GM19035 (cell line): ENCODE results near the gene TMEM87A.
A peak's percentile ranks its signal among the peaks of the same experiment; 100 is the strongest.
"Not testable (repeated sequence)": the region's sequence is repeated elsewhere in the genome, so short reads cannot be mapped to it uniquely, and the experiment has no call there.

Source experiments
- ATAC-seq: cut with Tn5 transposase; IDR thresholded peaks from one replicate; pipeline ENCODE4 v1.9.1; 2021; ENCODE audit not compliant: unreplicated experiment

TMEM87A gene

DNA sequence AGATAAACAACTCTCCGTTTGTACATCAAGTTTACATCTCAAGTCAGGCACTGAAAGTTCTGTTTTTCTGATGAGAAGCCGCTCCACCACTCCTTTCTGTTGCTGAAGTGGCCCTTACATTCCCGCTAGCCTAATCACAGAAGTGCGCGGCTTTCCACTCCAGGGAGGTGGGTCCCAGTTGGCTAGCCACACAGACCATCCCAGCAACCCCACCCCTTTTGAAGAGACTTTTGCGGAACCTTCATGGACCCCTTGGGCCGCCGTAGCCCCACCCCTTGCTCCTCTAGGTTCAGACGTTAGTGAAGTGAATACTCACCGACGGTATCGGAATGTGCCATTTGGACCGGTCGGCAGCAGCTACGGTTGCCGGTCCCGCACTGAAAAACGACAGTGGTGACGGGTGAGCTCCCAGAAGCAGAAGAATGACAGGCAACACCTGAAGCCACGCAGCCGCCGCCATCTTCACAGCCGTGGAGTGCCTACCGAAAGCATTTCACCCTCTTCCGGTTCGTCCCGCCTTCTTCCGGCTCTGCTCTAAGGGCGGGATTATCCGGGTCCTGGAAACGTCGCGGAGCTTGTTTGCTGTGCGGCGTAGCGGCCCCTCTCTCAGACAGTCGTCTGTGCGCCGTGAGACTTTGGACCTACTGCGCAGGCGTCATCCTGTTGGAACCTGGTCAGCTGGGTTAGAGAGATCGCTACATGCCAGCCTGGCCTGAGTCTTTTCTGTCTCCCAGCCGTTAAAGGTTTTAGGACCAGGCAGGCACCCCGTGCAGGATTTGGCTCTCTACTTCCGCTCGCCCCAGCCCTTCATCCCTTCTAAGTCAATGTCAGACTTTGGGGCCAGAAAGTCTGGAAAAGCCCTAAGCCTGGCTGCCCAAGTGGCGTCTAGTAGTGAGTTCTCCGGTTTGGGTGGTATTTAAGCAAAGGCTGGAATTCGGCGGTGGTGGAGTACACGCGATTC, at the start of gene TMEM87A, which contains the start of gene GANC:
Gene TMEM87A, minus strand, starts transcription at position 495 of the 961 bp plus-strand sequence. Its CDS starts 35 bp downstream, at position 460.
Gene GANC, plus strand, starts transcription at position 263 of the 961 bp plus-strand sequence. CDS start 1,281 bp downstream, outside the sequence.
- ATAC-seq, result peak; percentile 87

GRCh38 chr15:42319206-42319605, 46.0 kb upstream of the TMEM87A start:
- no peak for ATAC-seq

- not testable (repeated sequence) for ATAC-seq
These were observed 43.1 kb upstream of the TMEM87A start for GRCh38 chr15:42316282-42316805.

DNA sequence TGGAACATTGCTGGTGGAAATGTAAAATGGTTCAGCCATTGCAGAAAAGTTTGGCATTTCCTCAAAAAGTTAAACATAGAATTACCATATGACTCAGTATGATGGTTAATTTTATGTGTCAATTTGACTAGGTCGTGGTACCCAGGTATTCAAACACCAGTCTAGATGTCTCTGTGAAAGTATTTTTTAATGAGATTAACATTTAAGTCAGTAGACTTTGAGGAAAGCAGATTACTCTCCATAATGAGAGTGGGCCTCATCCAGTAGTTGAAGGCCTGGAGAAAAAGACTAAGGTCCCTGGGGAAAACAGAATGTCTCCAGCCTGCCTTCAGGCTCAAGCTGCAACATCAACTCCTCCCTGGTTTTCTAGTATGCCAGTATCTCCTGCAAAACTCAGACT, 42.3 kb upstream of the TMEM87A start:
- ATAC-seq, result no peak

GRCh38 chr15:42314818-42315217, 41.6 kb upstream of the TMEM87A start:
- no peak for ATAC-seq

GRCh38 chr15:42313463-42313862, 40.2 kb upstream of the TMEM87A start:
- no peak for ATAC-seq

GRCh38 chr15:42306681-42307080, 33.4 kb upstream of the TMEM87A start:
- ATAC-seq, result no peak

DNA sequence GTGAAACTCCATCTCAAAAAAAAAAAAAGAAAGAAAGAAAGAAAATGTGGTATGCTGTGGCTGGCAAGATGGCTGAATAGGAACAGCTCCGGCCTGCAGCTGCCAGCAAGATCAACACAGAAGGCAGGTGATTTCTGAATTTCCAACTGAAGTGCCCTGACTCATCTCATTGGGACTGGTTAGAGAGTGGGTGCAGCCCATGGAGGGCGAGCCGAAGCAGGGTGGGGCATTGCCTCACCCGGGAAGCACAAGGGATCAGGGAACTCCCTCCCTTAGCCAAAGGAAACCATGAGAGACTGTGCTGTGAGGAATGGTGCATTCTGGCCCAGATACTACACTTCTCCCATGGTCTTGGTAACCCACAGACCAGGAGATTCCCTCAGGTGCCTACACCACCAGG, 27.8 kb upstream of the TMEM87A start:
- ATAC-seq, result not testable (repeated sequence)

DNA sequence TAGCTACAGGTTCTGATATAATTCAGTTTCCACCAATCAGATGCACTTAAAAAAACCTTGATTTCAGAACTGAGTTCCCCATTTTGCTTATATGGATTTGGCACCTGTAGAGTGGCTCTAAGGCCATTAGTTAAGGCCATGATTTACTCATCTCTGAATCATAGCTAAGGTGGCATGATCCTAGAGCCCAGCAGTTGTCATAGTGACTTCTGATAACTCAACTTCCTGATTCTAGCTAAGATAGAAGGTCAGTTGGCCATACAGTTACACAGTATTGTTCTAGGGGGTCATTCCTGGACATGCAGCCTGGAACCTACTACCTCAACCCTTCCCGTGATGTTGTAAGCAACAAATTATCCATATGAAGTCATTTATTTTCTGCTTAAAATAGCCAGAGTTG, 15.9 kb upstream of the TMEM87A start:
- ATAC-seq, result no peak

DNA sequence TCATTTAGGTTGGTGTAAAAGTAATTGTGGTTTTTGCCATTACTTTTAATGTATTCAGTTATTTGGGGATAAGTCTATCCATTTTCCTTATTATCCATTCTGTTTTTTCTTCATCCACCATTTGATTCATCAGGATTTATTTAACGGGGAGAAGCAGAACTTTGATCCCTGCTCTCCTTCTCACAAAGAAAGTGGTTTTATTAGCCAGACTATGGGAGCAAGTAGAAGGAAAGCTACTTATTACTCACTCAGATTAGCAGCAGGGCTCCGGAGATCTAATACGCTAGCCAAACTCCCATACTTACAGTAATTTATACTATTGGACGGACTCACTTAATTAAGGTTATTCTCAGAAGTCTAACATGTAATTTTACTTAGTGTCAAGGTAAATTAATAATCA, 14.7 kb upstream of the TMEM87A start:
- ATAC-seq, result no peak

- ATAC-seq, result no peak
These were observed 13.3 kb upstream of the TMEM87A start for GRCh38 chr15:42286445-42287029.

- no peak for ATAC-seq
These were observed 11.8 kb upstream of the TMEM87A start for GRCh38 chr15:42285034-42285433.

DNA sequence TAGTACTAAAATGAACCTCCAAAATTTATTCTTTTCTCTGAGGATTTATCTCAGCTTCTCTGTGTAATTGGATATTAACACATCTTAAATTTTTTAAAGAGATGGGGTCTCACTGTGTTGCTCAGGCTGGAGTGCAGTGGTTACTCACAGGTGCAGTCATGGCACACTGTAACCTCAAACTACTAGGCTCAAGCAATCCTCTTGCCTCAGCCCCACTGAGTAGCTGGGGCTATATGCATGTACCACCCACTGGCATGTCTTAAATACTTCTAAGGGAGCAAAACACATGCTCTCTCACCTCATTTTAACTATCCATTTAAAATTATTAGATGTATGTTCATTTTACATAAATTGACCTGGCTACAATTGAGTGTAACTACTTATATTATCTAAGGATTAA, 11.3 kb upstream of the TMEM87A start:
- ATAC-seq, result no peak

GRCh38 chr15:42283671-42284070, 10.4 kb upstream of the TMEM87A start:
- ATAC-seq, result no peak

DNA sequence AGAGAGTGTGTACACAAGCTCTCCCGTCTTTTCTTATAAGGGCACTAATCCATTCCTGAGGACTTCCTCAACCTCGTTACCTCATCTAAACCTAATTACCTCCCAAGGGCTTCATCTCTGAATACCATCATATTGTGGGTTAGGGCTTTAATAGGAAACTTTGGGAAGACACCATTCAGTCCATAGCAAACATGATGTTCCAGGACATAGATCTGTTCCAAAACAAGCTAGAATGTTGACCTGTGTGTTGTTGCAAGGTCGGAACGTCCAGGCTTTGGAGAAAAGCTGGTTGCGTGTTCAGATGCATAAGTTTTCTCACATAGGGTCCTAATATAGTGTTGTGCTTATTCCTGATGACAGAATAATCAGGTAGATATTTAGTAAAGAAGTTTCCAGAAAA, 9.7 kb upstream of the TMEM87A start:
- ATAC-seq, result no peak

- no peak for ATAC-seq
These were observed 9.1 kb upstream of the TMEM87A start for GRCh38 chr15:42282344-42282743.

GRCh38 chr15:42279234-42279723, 6.0 kb upstream of the TMEM87A start:
- peak; percentile 49 for ATAC-seq

DNA sequence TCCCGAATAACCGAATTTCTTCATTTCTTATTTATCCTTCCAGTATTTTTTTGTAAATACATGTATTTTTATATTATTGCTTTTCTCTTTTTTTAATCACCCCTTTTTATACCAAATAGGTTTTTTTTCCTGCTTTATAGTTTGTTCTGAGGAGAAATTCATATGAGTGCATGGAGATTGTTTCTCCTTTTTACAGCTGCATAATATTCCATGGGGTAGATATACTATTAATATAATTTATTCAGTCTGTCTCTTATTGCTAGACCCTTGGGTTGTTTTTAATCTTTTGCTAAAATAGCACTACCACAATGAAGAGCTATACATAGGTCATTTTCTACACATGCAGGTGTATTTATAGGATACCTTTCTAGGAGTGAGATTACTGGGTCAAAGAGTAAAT, 3.5 kb upstream of the TMEM87A start:
- ATAC-seq, result no peak

- no peak for ATAC-seq
These were observed 2.7 kb upstream of the TMEM87A start for GRCh38 chr15:42275780-42276391.

GRCh38 chr15:42274702-42274989, 1.4 kb upstream of the TMEM87A start:
- no peak for ATAC-seq

GRCh38 chr15:42273900-42274701, 868 bp upstream of the TMEM87A start:
- ATAC-seq, result peak; percentile 30
